Limb (tissue), 2 donors: ENCODE measurements around the gene CREBZF.
A peak's percentile ranks its signal among the peaks of the same experiment; 100 is the strongest.
"Not testable (repeated sequence)": the region's sequence is repeated elsewhere in the genome, so short reads cannot be mapped to it uniquely, and the experiment has no call there.

Experiments used
- DNase-seq, 2 donors: peaks; one replicate each; pipeline ENCODE4 v3.0.0-alpha.2; 2016; ENCODE audit errors: extremely low spot score in 2 of 2

The CREBZF gene

GRCh38 chr11:85627332-85627997 is 37.5 kb downstream of the CREBZF start, which contains the start of gene DLG2:
DLG2 (minus strand) TSS chr11:85627344.
- peak in 1 of 2 donors; percentile 42 for DNase-seq

- DNase-seq, result no peak
Measured at GRCh38 chr11:85626496-85626895, 38.4 kb downstream of the CREBZF start.

- DNase-seq, result no peak
Measured at GRCh38 chr11:85620256-85620655, 44.7 kb downstream of the CREBZF start.

GRCh38 chr11:85619499-85619898 is 45.4 kb downstream of the CREBZF start:
- DNase-seq, result no peak

GRCh38 chr11:85611643-85612042 is 53.3 kb downstream of the CREBZF start:
- not testable (repeated sequence) for DNase-seq
